WTC11 (cell line): ENCODE results near the gene MORC1. TPM values are rescaled to one million over a fixed set of nuclear protein-coding genes. Genes with fewer than 3 reads are reported as not detected.
A peak's percentile ranks its signal among the peaks of the same experiment; 100 is the strongest.

Source experiments
- ATAC-seq: fragments of 200-7000 bp; cut with Tn5 transposase; 2 replicates; pipeline ENCODE4 v1.10.0; 2021; ENCODE audit warnings: mild to moderate bottlenecking, moderate library complexity
- CTCF ChIA-PET: fragments of 300-600 bp; sonication (Branson Sonifier 250); formaldehyde crosslinking; loops from one replicate; lab custom pipeline; 2021; ENCODE audit warnings: antibody characterized with exemption; lab: Charles Lee
- POLR2A ChIA-PET: fragments of 350-600 bp; sonication (Branson Sonifier 250); formaldehyde crosslinking; loops from one replicate; lab custom pipeline; 2021; ENCODE audit warnings: antibody characterized with exemption; lab: Charles Lee
- DNase-seq: peaks from one replicate; pipeline ENCODE4 v3.0.0; 2021; ENCODE audit warnings: low spot score
- H3K27ac Mint-ChIP-seq: 2 replicates; pipeline ENCODE4 v1.8.0; 2021; ENCODE audit warnings: mixed read lengths
- H3K27me3 Mint-ChIP-seq: 2 replicates; pipeline ENCODE4 v1.8.0; 2021; ENCODE audit warnings: low read depth, mild to moderate bottlenecking, moderate library complexity, mixed read lengths
- H3K36me3 Mint-ChIP-seq: 2 replicates; pipeline ENCODE4 v1.8.0; 2021; ENCODE audit warnings: mixed read lengths
- H3K4me1 Mint-ChIP-seq: 2 replicates; pipeline ENCODE4 v1.8.0; 2022; ENCODE audit warnings: mixed read lengths
- H3K4me3 Mint-ChIP-seq: 2 replicates; pipeline ENCODE4 v1.8.0; 2021; ENCODE audit warnings: mild to moderate bottlenecking, moderate library complexity, mixed read lengths
- H3K9me3 Mint-ChIP-seq: 2 replicates; pipeline ENCODE4 v1.8.0; 2021; ENCODE audit warnings: mixed read lengths
- CREB1 ChIP-seq: sonication (generic); formaldehyde crosslinking; IDR thresholded peaks from 2 replicates; pipeline ENCODE4 v1.8.0; 2023; ENCODE audit warnings: mild to moderate bottlenecking, missing genetic modification reagents
- FOXP4 ChIP-seq: sonication (generic); formaldehyde crosslinking; IDR thresholded peaks from 2 replicates; pipeline ENCODE4 v1.8.0; 2022; ENCODE audit warnings: mild to moderate bottlenecking, missing genetic modification reagents
- IRF1 ChIP-seq: sonication (generic); formaldehyde crosslinking; IDR thresholded peaks from 2 replicates; pipeline ENCODE4 v1.8.0; 2023; ENCODE audit warnings: missing genetic modification reagents
- JAZF1 ChIP-seq: fragments of 250-450 bp; sonication (Bioruptor Pico); IDR thresholded peaks from 2 replicates; pipeline ENCODE4 v1.9.0; 2021; ENCODE audit warnings: moderate library complexity, mild to moderate bottlenecking, inconsistent platforms
- JUN ChIP-seq: sonication (generic); formaldehyde crosslinking; IDR thresholded peaks from 2 replicates; pipeline ENCODE4 v1.8.0; 2023; ENCODE audit warnings: mild to moderate bottlenecking, missing genetic modification reagents
- MYBL2 ChIP-seq: sonication (generic); formaldehyde crosslinking; IDR thresholded peaks from 2 replicates; pipeline ENCODE4 v1.8.1; 2023; ENCODE audit warnings: mild to moderate bottlenecking, moderate library complexity, missing genetic modification reagents
- PRRX2 ChIP-seq: fragments of 250-450 bp; sonication (Bioruptor Pico); IDR thresholded peaks from 2 replicates; pipeline ENCODE4 v1.8.0; 2021; ENCODE audit warnings: mild to moderate bottlenecking
- SOX15 ChIP-seq: fragments of 250-450 bp; sonication (Bioruptor Pico); IDR thresholded peaks from 2 replicates; pipeline ENCODE4 v1.9.0; 2021; ENCODE audit warnings: mild to moderate bottlenecking
- USF1 ChIP-seq: sonication (generic); formaldehyde crosslinking; IDR thresholded peaks from 2 replicates; pipeline ENCODE4 v1.8.0; 2022; ENCODE audit warnings: mild to moderate bottlenecking, missing genetic modification reagents
- total RNA-seq: library from RNA; stranded (reverse); gene quantifications from 3 replicates; pipeline ENCODE4 v1.2.3, GENCODE V29; 2021
- TF ChIP-seq, protein P1 (sequence below): fragments of 250-450 bp; sonication (Bioruptor Pico); conservative IDR thresholded peaks from 2 replicates; pipeline ENCODE4 v1.9.0; 2021; ENCODE audit warnings: mild to moderate bottlenecking
- TF ChIP-seq, protein P2 (sequence below): fragments of 200-600 bp; IDR thresholded peaks from 2 replicates; pipeline ENCODE4 v1.8.0; 2022; ENCODE audit warnings: antibody characterized with exemption
- TF ChIP-seq, protein P3 (sequence below): sonication (generic); formaldehyde crosslinking; IDR thresholded peaks from 2 replicates; pipeline ENCODE4 v1.8.0; 2022; ENCODE audit warnings: missing genetic modification reagents

Gene MORC1
- total RNA-seq, 1 experiment from 2014 or later, result not detected

DNA sequence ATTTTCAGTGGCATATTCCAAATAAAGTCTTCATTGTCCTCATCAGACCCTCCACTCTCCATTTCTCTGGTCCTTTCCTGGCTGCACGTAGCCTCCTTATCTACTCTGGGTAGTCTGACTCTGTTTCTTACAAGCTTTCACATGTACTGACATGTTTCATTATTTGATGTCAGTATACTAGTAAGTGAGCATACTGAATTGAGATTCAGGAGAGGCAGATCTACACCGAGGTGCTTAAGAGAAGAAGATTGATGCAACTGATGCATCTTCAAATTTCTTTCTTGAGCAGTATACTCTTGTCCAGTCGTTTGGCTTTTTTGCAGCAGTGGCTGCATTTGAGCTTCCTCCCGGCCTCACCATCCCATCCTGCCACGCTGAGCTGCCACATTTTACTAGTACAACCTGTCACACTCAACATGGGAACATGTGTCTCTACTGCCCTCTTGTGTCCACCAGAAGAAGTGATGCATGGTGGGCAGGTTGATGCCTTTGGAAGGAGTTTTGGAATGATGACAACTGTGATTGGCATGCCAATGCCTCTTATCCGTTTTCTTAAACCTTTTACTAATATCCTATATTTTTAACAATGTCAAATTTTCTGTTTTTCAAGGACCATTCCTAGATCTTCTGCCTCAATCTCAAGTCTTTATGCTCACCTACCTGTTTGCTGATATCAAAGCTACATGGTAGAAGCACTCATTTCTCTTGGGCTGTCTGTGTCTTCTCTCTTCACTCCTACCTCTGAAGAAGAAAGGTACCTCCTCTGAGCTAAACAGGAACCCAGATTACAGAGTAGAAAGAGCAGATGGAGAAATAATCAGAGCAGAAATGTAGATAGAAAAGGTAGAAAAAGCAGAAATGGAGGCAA lies 202.9 kb downstream of the MORC1 start:
- Mint-ChIP-seq H3K27me3 (no peaks in the 10 kb centered on the region), H3K27ac (no peak overlapping the region), H3K4me1 (peaks cover 6% of the 10 kb centered on the region), H3K4me3 (no peak overlapping the region), H3K36me3 (no peaks in the 10 kb centered on the region), H3K9me3 (no peaks in the 10 kb centered on the region)
- TF ChIP-seq, protein P1, sequence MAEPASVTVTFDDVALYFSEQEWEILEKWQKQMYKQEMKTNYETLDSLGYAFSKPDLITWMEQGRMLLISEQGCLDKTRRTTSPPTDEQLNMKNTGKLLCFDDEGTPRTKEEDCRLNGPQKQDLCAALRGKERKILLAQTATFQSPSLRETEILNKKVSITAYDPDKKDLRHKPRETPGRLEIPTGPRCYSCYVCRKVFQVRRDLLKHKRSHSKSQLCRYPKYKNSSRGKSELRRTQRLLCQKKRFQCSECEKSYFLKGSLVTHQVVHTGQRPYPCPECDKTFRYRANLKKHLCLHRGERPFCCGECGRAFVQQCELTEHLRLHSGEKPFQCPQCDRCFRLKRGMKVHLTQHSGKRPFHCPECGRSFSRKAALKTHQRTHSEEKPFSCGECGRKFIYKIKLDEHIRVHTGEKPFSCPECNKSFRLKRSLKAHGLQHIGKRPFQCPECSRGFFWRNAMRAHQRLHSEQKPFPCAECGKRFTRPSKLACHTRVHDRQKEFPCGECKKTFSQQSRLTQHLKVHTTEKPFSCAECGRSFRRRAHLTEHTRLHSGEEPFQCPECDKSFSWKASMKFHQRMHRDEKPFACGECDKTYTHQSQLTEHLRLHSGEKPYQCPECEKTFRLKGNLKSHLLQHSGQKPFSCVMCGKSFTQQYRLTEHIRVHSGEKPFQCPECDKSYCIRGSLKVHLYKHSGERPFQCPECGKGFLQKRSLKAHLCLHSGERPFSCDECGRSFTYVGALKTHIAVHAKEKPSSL (CRISPR knock-in tag), result no peak
- no peak for TF ChIP-seq JUN (CRISPR knock-in tag)
- TF ChIP-seq FOXP4 (CRISPR knock-in tag), result no peak
- TF ChIP-seq, protein P2, sequence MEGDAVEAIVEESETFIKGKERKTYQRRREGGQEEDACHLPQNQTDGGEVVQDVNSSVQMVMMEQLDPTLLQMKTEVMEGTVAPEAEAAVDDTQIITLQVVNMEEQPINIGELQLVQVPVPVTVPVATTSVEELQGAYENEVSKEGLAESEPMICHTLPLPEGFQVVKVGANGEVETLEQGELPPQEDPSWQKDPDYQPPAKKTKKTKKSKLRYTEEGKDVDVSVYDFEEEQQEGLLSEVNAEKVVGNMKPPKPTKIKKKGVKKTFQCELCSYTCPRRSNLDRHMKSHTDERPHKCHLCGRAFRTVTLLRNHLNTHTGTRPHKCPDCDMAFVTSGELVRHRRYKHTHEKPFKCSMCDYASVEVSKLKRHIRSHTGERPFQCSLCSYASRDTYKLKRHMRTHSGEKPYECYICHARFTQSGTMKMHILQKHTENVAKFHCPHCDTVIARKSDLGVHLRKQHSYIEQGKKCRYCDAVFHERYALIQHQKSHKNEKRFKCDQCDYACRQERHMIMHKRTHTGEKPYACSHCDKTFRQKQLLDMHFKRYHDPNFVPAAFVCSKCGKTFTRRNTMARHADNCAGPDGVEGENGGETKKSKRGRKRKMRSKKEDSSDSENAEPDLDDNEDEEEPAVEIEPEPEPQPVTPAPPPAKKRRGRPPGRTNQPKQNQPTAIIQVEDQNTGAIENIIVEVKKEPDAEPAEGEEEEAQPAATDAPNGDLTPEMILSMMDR, result peak; percentile 81
- TF ChIP-seq, protein P3, sequence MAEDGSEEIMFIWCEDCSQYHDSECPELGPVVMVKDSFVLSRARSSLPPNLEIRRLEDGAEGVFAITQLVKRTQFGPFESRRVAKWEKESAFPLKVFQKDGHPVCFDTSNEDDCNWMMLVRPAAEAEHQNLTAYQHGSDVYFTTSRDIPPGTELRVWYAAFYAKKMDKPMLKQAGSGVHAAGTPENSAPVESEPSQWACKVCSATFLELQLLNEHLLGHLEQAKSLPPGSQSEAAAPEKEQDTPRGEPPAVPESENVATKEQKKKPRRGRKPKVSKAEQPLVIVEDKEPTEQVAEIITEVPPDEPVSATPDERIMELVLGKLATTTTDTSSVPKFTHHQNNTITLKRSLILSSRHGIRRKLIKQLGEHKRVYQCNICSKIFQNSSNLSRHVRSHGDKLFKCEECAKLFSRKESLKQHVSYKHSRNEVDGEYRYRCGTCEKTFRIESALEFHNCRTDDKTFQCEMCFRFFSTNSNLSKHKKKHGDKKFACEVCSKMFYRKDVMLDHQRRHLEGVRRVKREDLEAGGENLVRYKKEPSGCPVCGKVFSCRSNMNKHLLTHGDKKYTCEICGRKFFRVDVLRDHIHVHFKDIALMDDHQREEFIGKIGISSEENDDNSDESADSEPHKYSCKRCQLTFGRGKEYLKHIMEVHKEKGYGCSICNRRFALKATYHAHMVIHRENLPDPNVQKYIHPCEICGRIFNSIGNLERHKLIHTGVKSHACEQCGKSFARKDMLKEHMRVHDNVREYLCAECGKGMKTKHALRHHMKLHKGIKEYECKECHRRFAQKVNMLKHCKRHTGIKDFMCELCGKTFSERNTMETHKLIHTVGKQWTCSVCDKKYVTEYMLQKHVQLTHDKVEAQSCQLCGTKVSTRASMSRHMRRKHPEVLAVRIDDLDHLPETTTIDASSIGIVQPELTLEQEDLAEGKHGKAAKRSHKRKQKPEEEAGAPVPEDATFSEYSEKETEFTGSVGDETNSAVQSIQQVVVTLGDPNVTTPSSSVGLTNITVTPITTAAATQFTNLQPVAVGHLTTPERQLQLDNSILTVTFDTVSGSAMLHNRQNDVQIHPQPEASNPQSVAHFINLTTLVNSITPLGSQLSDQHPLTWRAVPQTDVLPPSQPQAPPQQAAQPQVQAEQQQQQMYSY (CRISPR knock-in tag), result peak; percentile 93
- no peak for TF ChIP-seq SOX15 (CRISPR knock-in tag)
- no peak for TF ChIP-seq JAZF1 (CRISPR knock-in tag)
- CTCF ChIA-PET, result interaction anchor here (0.6 to 1.9 kb wide), 31 partner anchors 10 to 484 kb away, joined by 3 to 16 read pairs (median 4); partner anchors contain the start of genes CIP2A and DZIP3
- peak; percentile 99 for ATAC-seq
- POLR2A ChIA-PET, result no interaction called here
- DNase-seq, result peak; percentile 64

- Mint-ChIP-seq H3K27me3 (no peaks in the 10 kb centered on the region), H3K36me3 (no peaks in the 10 kb centered on the region), H3K9me3 (no peaks in the 10 kb centered on the region), H3K4me1 (peaks cover 7% of the 10 kb centered on the region), H3K27ac (no peak overlapping the region; the same call in 1 of the 2 replicates), H3K4me3 (no peak overlapping the region)
- ChIA-PET CTCF (no interaction called here), POLR2A (no interaction called here)
- no peak for ATAC-seq
- no peak for DNase-seq
- TF ChIP-seq IRF1 (CRISPR knock-in tag), result no peak
- no peak for TF ChIP-seq PRRX2 (CRISPR knock-in tag)
- no peak for TF ChIP-seq USF1 (CRISPR knock-in tag)
- TF ChIP-seq CREB1, result no peak
- TF ChIP-seq, protein P3 (CRISPR knock-in tag), result no peak
- TF ChIP-seq MYBL2 (CRISPR knock-in tag), result no peak
Measured at GRCh38 chr3:108909799-108910198, 208.1 kb downstream of the MORC1 start.
